Naive thymus-derived CD8-positive, alpha-beta T cell (primary cell): ENCODE measurements around the gene OGG1. TPM values are rescaled to one million over a fixed set of nuclear protein-coding genes. Genes with fewer than 3 reads are reported as not detected.

Experiments
- polyA plus RNA-seq, 3 donors: library from polyadenylated mRNA; unstranded; fragments of 300-500 nt; fragmentation: Illumina TruSeq; gene quantifications; one replicate each; pipeline ENCODE4 v1.2.3, GENCODE V29; 2021
- total RNA-seq, 8 experiments: library from RNA in 2 of 8; stranded (reverse) in 2 of 8; gene quantifications; one replicate each; pipeline ENCODE4 v1.2.3 and lab custom pipeline; 2021 to 2026

Gene OGG1
- total and polyA plus RNA-seq, 5 experiments from 2014 or later = 15.3 to 27.0 (median 20.7) TPM

Other genes with a start within 250 kb of the OGG1 start
- not detected for gene LHFPL4, start 196.1 kb upstream of the OGG1 start, total RNA-seq
- gene LHFPL4, start 196.1 kb upstream of the OGG1 start, polyA plus RNA-seq = under 1 TPM in 2 of 3 donors, not detected in 1; 0.06 to 0.14 TPM
- 10 to 100 TPM; 94.0 to 97.8 TPM for gene MTMR14, start 100.4 kb upstream of the OGG1 start, total RNA-seq
- 10 to 100 TPM; 52.8 to 58.9 (median 57.9) TPM for gene MTMR14, start 100.4 kb upstream of the OGG1 start, polyA plus RNA-seq
- under 1 TPM in 1 of 2 experiments, not detected in 1; 0.55 TPM for gene CPNE9, start 46.1 kb upstream of the OGG1 start, total RNA-seq
- not detected for gene CPNE9, start 46.1 kb upstream of the OGG1 start, polyA plus RNA-seq
- gene BRPF1, start 18.2 kb upstream of the OGG1 start, total RNA-seq = 10 to 100 TPM; 41.2 to 43.9 TPM
- 10 to 100 TPM in 2 of 3 donors, 1 to 10 TPM in 1; 8.8 to 24.9 (median 10.8) TPM for gene BRPF1, start 18.2 kb upstream of the OGG1 start, polyA plus RNA-seq
- under 1 TPM; 0.31 to 0.96 TPM for gene CAMK1, start 20.0 kb downstream of the OGG1 start, total RNA-seq
- 1 to 10 TPM in 2 of 3 donors, under 1 TPM in 1; 0.17 to 1.1 (median 1.1) TPM for gene CAMK1, start 20.0 kb downstream of the OGG1 start, polyA plus RNA-seq
- 10 to 100 TPM; 33.3 to 35.9 TPM for gene TADA3, start 42.5 kb downstream of the OGG1 start, total RNA-seq
- 10 to 100 TPM; 38.2 to 51.2 (median 44.1) TPM for gene TADA3, start 42.5 kb downstream of the OGG1 start, polyA plus RNA-seq
- 100 to 1,000 TPM; 134 to 146 TPM for gene ARPC4, start 43.1 kb downstream of the OGG1 start, total RNA-seq
- 100 to 1,000 TPM; 201 to 229 (median 225) TPM for gene ARPC4, start 43.1 kb downstream of the OGG1 start, polyA plus RNA-seq
- 10 to 100 TPM; 64.5 to 65.6 TPM for gene TTLL3, start 60.3 kb downstream of the OGG1 start, total RNA-seq
- gene TTLL3, start 60.3 kb downstream of the OGG1 start, polyA plus RNA-seq = 1 to 10 TPM; 1.3 to 2.5 (median 2.2) TPM
- 10 to 100 TPM; 44.0 to 52.8 TPM for gene RPUSD3, start 94.1 kb downstream of the OGG1 start, total RNA-seq
- 10 to 100 TPM; 55.6 to 62.4 (median 59.1) TPM for gene RPUSD3, start 94.1 kb downstream of the OGG1 start, polyA plus RNA-seq
- gene CIDEC, start 130.3 kb downstream of the OGG1 start, total RNA-seq = under 1 TPM in 1 of 2 experiments, not detected in 1; 0.31 TPM
- under 1 TPM in 1 of 3 donors, not detected in 2; 0.26 TPM for gene CIDEC, start 130.3 kb downstream of the OGG1 start, polyA plus RNA-seq
- gene JAGN1, start 140.7 kb downstream of the OGG1 start, total RNA-seq = 10 to 100 TPM; 38.0 to 40.4 TPM
- 10 to 100 TPM; 38.4 to 48.5 (median 39.8) TPM for gene JAGN1, start 140.7 kb downstream of the OGG1 start, polyA plus RNA-seq
- 1 to 10 TPM in 1 of 2 experiments, under 1 TPM in 1; 0.88 to 1.3 TPM for gene IL17RE, start 152.9 kb downstream of the OGG1 start, total RNA-seq
- gene IL17RE, start 152.9 kb downstream of the OGG1 start, polyA plus RNA-seq = under 1 TPM in 2 of 3 donors, not detected in 1; 0.16 to 0.64 TPM
- gene IL17RC, start 167.1 kb downstream of the OGG1 start, total RNA-seq = under 1 TPM; 0.39 to 0.66 TPM
- gene IL17RC, start 167.1 kb downstream of the OGG1 start, polyA plus RNA-seq = 10 to 100 TPM in 1 of 3 donors, 1 to 10 TPM in 2; 9.5 to 10.0 (median 9.8) TPM
- 10 to 100 TPM; 53.4 to 58.3 TPM for gene CRELD1, start 183.9 kb downstream of the OGG1 start, total RNA-seq
- gene CRELD1, start 183.9 kb downstream of the OGG1 start, polyA plus RNA-seq = 10 to 100 TPM; 25.5 to 33.3 (median 29.2) TPM
- gene PRRT3, start 202.5 kb downstream of the OGG1 start, total RNA-seq = 1 to 10 TPM; 5.5 to 6.3 TPM
- 1 to 10 TPM; 2.2 to 4.4 (median 3.1) TPM for gene PRRT3, start 202.5 kb downstream of the OGG1 start, polyA plus RNA-seq
- gene EMC3, start 236.9 kb downstream of the OGG1 start, total RNA-seq = 10 to 100 TPM; 31.3 to 35.6 TPM
- 10 to 100 TPM; 52.6 to 61.5 (median 55.4) TPM for gene EMC3, start 236.9 kb downstream of the OGG1 start, polyA plus RNA-seq